NT2/D1 (cell line): ENCODE data around the gene HOXA5.

Experiments
- SUZ12 ChIP-seq: IDR thresholded peaks from 2 replicates; pipeline ENCODE4 v1.6.1; 2011; ENCODE audit not compliant: insufficient read length, insufficient read depth; ENCODE audit errors: extremely low read depth
- YY1 ChIP-seq: IDR thresholded peaks from 2 replicates; pipeline ENCODE4 v1.6.1; 2011; ENCODE audit not compliant: insufficient read length, insufficient read depth
- ZNF274 ChIP-seq: IDR thresholded peaks from 2 replicates; pipeline ENCODE4 v1.6.1; 2011; ENCODE audit warnings: mild to moderate bottlenecking, low read depth, low read length

- TF ChIP-seq YY1 (no peak), SUZ12 (no peak), ZNF274 (no peak)
Measured at GRCh38 chr7:27097686-27098577, 45.5 kb downstream of the HOXA5 start.
